RWPE2 (cell line): ENCODE measurements around the gene SLC41A3.
A peak's percentile ranks its signal among the peaks of the same experiment; 100 is the strongest.
"Not testable (repeated sequence)": the region's sequence is repeated elsewhere in the genome, so short reads cannot be mapped to it uniquely, and the experiment has no call there.

Source experiments
- ATAC-seq: fragments of 200-7000 bp; cut with Tn5 transposase; 3 replicates; pipeline ENCODE4 v1.9.1; 2021; ENCODE audit warnings: low read depth
- DNase-seq: peaks from one replicate; pipeline ENCODE4 v3.0.0-alpha.2; 2020; ENCODE audit warnings: low spot score
- H3K27ac ChIP-seq: fragments of 450-650 bp; 2 replicates; pipeline ENCODE4 v1.5.1; 2017; ENCODE audit warnings: mild to moderate bottlenecking; ENCODE audit not compliant: poor library complexity, severe bottlenecking
- H3K27me3 ChIP-seq: fragments of 250-450 bp; sonication (Bioruptor Pico); 2 replicates; pipeline ENCODE4 v1.5.1; 2021; ENCODE audit warnings: mild to moderate bottlenecking, moderate library complexity; ENCODE audit not compliant: insufficient read depth, poor library complexity, severe bottlenecking
- H3K36me3 ChIP-seq: fragments of 250-450 bp; sonication (Bioruptor Pico); 2 replicates; pipeline ENCODE4 v1.5.1; 2020; ENCODE audit warnings: low read depth, mild to moderate bottlenecking, moderate library complexity
- H3K4me1 ChIP-seq: fragments of 250-450 bp; sonication (Bioruptor Pico); 2 replicates; pipeline ENCODE4 v1.5.1; 2021; ENCODE audit warnings: mild to moderate bottlenecking, moderate library complexity; ENCODE audit not compliant: insufficient read depth, poor library complexity, severe bottlenecking
- H3K4me3 ChIP-seq: fragments of 250-450 bp; sonication (Bioruptor Pico); 2 replicates; pipeline ENCODE4 v1.5.1; 2021; ENCODE audit warnings: mild to moderate bottlenecking, moderate library complexity; ENCODE audit not compliant: severe bottlenecking
- H3K9me3 ChIP-seq: fragments of 250-450 bp; sonication (Bioruptor Pico); 2 replicates; pipeline ENCODE4 v1.5.1; 2021; ENCODE audit warnings: mild to moderate bottlenecking, moderate library complexity; ENCODE audit not compliant: severe bottlenecking
- CTCF ChIP-seq: fragments of 450-650 bp; IDR thresholded peaks from one replicate; pipeline ENCODE4 v1.5.1; 2017; ENCODE audit warnings: mild to moderate bottlenecking, moderate library complexity; ENCODE audit not compliant: poor library complexity, severe bottlenecking

SLC41A3 gene

GRCh38 chr3:125958511-125959316 is 125.2 kb downstream of the SLC41A3 start:
- DNase-seq: peak; percentile 55
- H3K27ac ChIP-seq: no peak overlapping the region
- no peak for TF ChIP-seq CTCF
- H3K4me1 ChIP-seq: no peaks in the 10 kb centered on the region
- no peaks in the 10 kb centered on the region for H3K36me3 ChIP-seq
- H3K27me3 ChIP-seq: no peaks in the 10 kb centered on the region
- H3K9me3 ChIP-seq: no peaks in the 10 kb centered on the region
- ATAC-seq: no peak
- H3K4me3 ChIP-seq: no peak overlapping the region

- Histone ChIP-seq H3K27me3 (no peaks in the 10 kb centered on the region), H3K4me3 (peak overlapping the region; percentile 24), H3K36me3 (no peaks in the 10 kb centered on the region), H3K27ac (no peak overlapping the region), H3K9me3 (no peaks in the 10 kb centered on the region), H3K4me1 (no peaks in the 10 kb centered on the region)
- peak; percentile 23; the same call in 1 of the 3 replicates for ATAC-seq
- TF ChIP-seq CTCF: no peak
- no peak for DNase-seq
Observed at GRCh38 chr3:125957674-125958510, 126.0 kb downstream of the SLC41A3 start.

- not testable (repeated sequence) for H3K4me1 ChIP-seq, DNase-seq, ATAC-seq, H3K27me3 ChIP-seq, H3K4me3 ChIP-seq, H3K9me3 ChIP-seq, H3K27ac ChIP-seq, H3K36me3 ChIP-seq
Observed at GRCh38 chr3:125957020-125957419, 126.9 kb downstream of the SLC41A3 start.
